IMR-90 (cell line): ENCODE data around the gene TSHZ1. TPM values are rescaled to one million over a fixed set of nuclear protein-coding genes. Genes with fewer than 3 reads are reported as not detected.

Experiments
- ATAC-seq: fragments of 200-7000 bp; cut with Tn5 transposase; 2 replicates; pipeline ENCODE4 v1.9.1; 2020; ENCODE audit warnings: low read depth, mild to moderate bottlenecking, moderate library complexity
- BruUV-seq: library from RNA; stranded (reverse); fragments of 400-500 nt; replicated peaks from 2 replicates; lab custom pipeline; 2021; lab: Mats Ljungman, UMichigan
- CTCF ChIA-PET: fragments of 300-600 bp; formaldehyde crosslinking; extraction: SDS; loops from one replicate; lab custom pipeline; 2021; ENCODE audit warnings: antibody characterized with exemption; lab: Yijun Ruan, JAX
- POLR2A ChIA-PET: fragments of 300-600 bp; sonication (Branson Sonifier 250); formaldehyde crosslinking; loops from one replicate; lab custom pipeline; 2022; ENCODE audit warnings: antibody characterized with exemption; ENCODE audit not compliant: unreplicated experiment; lab: Charles Lee
- DNase-seq: peaks from one replicate; pipeline ENCODE4 v3.0.0; 2013
- H2AFZ ChIP-seq: replicated peaks from 2 replicates; pipeline ENCODE3; 2013; ENCODE audit warnings: low read length, mild to moderate bottlenecking; ENCODE audit not compliant: poor library complexity
- H2AK5ac ChIP-seq: 2 replicates; pipeline ENCODE4 v1.6.1; 2013; ENCODE audit warnings: low read depth, low read length, inconsistent platforms
- H2AK9ac ChIP-seq: replicated peaks from 2 replicates; pipeline ENCODE3; 2013; ENCODE audit warnings: mild to moderate bottlenecking, low read depth, low read length, moderate library complexity; ENCODE audit not compliant: poor library complexity
- H2BK120ac ChIP-seq: 2 replicates; pipeline ENCODE4 v1.6.1; 2013; ENCODE audit warnings: low read depth, low read length, inconsistent platforms
- H2BK15ac ChIP-seq: 3 replicates; pipeline ENCODE4 v1.6.1; 2013; ENCODE audit warnings: low read depth, low read length, inconsistent platforms
- H2BK20ac ChIP-seq: 2 replicates; pipeline ENCODE4 v1.6.1; 2013; ENCODE audit warnings: low read depth, mild to moderate bottlenecking, inconsistent platforms, low read length, moderate library complexity
- H2BK5ac ChIP-seq: 2 replicates; pipeline ENCODE4 v1.6.1; 2013; ENCODE audit warnings: mild to moderate bottlenecking, low read depth, low read length, inconsistent platforms; ENCODE audit not compliant: poor library complexity, severe bottlenecking
- H3K14ac ChIP-seq: replicated peaks from 2 replicates; pipeline ENCODE4 v1.6.1; 2013; ENCODE audit warnings: low read depth, low read length, inconsistent platforms
- H3K18ac ChIP-seq: 2 replicates; pipeline ENCODE4 v1.6.1; 2013; ENCODE audit warnings: low read depth, low read length, control low read depth
- H3K23ac ChIP-seq: 2 replicates; pipeline ENCODE4 v1.6.1; 2013; ENCODE audit warnings: low read depth, low read length, inconsistent platforms
- H3K27ac ChIP-seq: 2 replicates; pipeline ENCODE4 v1.5.1; 2013; ENCODE audit warnings: mild to moderate bottlenecking, control low read depth, low read length; ENCODE audit not compliant: insufficient read depth
- H3K27me3 ChIP-seq: 2 replicates; pipeline ENCODE4 v1.6.1; 2013; ENCODE audit warnings: low read length; ENCODE audit not compliant: control insufficient read depth, insufficient read depth
- H3K36me3 ChIP-seq: 2 replicates; pipeline ENCODE4 v1.6.1; 2013; ENCODE audit warnings: low read length, mixed read lengths; ENCODE audit not compliant: control insufficient read depth, insufficient read depth
- H3K4ac ChIP-seq: 2 replicates; pipeline ENCODE4 v1.6.1; 2013; ENCODE audit warnings: low read depth, low read length, inconsistent platforms
- H3K4me1 ChIP-seq: 2 replicates; pipeline ENCODE4 v1.6.1; 2013; ENCODE audit warnings: low read length, mixed read lengths; ENCODE audit not compliant: control insufficient read depth, insufficient read depth
- H3K4me2 ChIP-seq: 2 replicates; pipeline ENCODE4 v1.6.1; 2013; ENCODE audit warnings: low read depth, mild to moderate bottlenecking, control low read depth, low read length, moderate library complexity
- H3K4me3 ChIP-seq: 2 replicates; pipeline ENCODE4 v1.5.1; 2013; ENCODE audit warnings: low read depth, mild to moderate bottlenecking, control low read depth, low read length, moderate library complexity; ENCODE audit not compliant: insufficient read depth
- H3K56ac ChIP-seq: 2 replicates; pipeline ENCODE4 v1.6.1; 2013; ENCODE audit warnings: low read length, inconsistent platforms; ENCODE audit not compliant: insufficient read depth; ENCODE audit errors: extremely low read depth
- H3K79me1 ChIP-seq, 2 experiments: 2 replicates each; pipeline ENCODE4 v1.6.1; 2013; ENCODE audit warnings: low read length in 2 of 2, inconsistent platforms in 1 of 2, low read depth in 1 of 2
- H3K9ac ChIP-seq: 2 replicates; pipeline ENCODE4 v1.6.1; 2013; ENCODE audit warnings: low read depth, low read length, control low read depth
- H3K9me1 ChIP-seq: 2 replicates; pipeline ENCODE4 v1.6.1; 2013; ENCODE audit warnings: low read length, inconsistent platforms; ENCODE audit not compliant: insufficient read depth
- H3K9me3 ChIP-seq: 2 replicates; pipeline ENCODE4 v1.6.1; 2013; ENCODE audit warnings: low read length; ENCODE audit not compliant: control insufficient read depth, insufficient read depth
- H4K20me1 ChIP-seq: 2 replicates; pipeline ENCODE4 v1.6.1; 2013; ENCODE audit warnings: low read length, inconsistent platforms; ENCODE audit not compliant: insufficient read depth
- H4K5ac ChIP-seq: 2 replicates; pipeline ENCODE4 v1.6.1; 2013; ENCODE audit warnings: mild to moderate bottlenecking, low read depth, low read length, control low read depth
- H4K8ac ChIP-seq, 2 experiments: 2 replicates each; pipeline ENCODE4 v1.6.1; 2013; ENCODE audit warnings: low read depth in 2 of 2, low read length in 2 of 2, control low read depth in 1 of 2, inconsistent platforms in 1 of 2
- H4K91ac ChIP-seq: 2 replicates; pipeline ENCODE4 v1.6.1; 2013; ENCODE audit warnings: low read depth, low read length, inconsistent platforms; ENCODE audit not compliant: insufficient read depth
- BHLHE40 ChIP-seq: fragments of 150-350 bp; IDR thresholded peaks from 2 replicates; pipeline ENCODE4 v1.6.1; 2016; ENCODE audit warnings: mild to moderate bottlenecking, low read depth, low read length
- MAFK ChIP-seq: IDR thresholded peaks from 2 replicates; pipeline ENCODE4 v1.6.1; 2012; ENCODE audit warnings: low read depth, low read length, improper control_type of control experiment
- WGBS, 2 experiments: methylation state at CpG; one replicate each; pipeline versions ENCODE4 v1.1.5 to v1.1.7; 2013; ENCODE audit warnings: missing lambda C conversion rate in 2 of 2; ENCODE audit not compliant: insufficient read length in 1 of 2; ENCODE audit errors: extremely low coverage in 2 of 2; 5-methylcytosine and 5-hydroxymethylcytosine counted together
- dilution Hi-C: fragments of 300-500 bp; cut with HindIII; formaldehyde crosslinking; loops from one replicate; pipeline ENCODE4 v1.14.3; 2018; ENCODE audit warnings: low sequenced_read_pairs; ENCODE audit not compliant: unreplicated experiment
- in situ Hi-C: fragments of 300-500 bp; cut with MboI; formaldehyde crosslinking; loops from 3 replicates; pipeline ENCODE4 v1.14.3; 2019; ENCODE audit warnings: low sequenced_read_pairs, inconsistent platforms, mixed read lengths
- intact Hi-C: fragments of 100-400 bp; cut with micrococcal nuclease; formaldehyde crosslinking; loops from 2 replicates; pipeline ENCODE4 v1.10.0; 2022
- polyA plus RNA-seq, 3 experiments: library from polyadenylated mRNA; depleted of rRNA; stranded (reverse); fragments of >200 nt; gene quantifications; 2 replicates each; pipeline ENCODE4 v1.2.3, GENCODE V29; 2012; ENCODE audit warnings: low replicate concordance in 1 of 3
- total RNA-seq: library from RNA; depleted of rRNA; stranded (reverse); fragments of >200 nt; gene quantifications from 2 replicates; pipeline ENCODE4 v1.2.3, GENCODE V29; 2012

TSHZ1 gene
- total and polyA plus RNA-seq, 2 of the 4 experiments (the other 2 are of a cell fraction) = 7.1 to 10.0 TPM

GRCh38 chr18:75289761-75290160 lies 79.2 kb downstream of the TSHZ1 start:
- peaks cover 28% of the 10 kb centered on the region for H3K36me3 ChIP-seq
- H3K4me2 ChIP-seq = no peak overlapping the region
- H3K23ac ChIP-seq = no peak overlapping the region
- H3K18ac ChIP-seq = no peak overlapping the region
- BruUV-seq = no TSS peak
- dilution Hi-C loops (no loop called here), intact Hi-C loops (no loop called here), in situ Hi-C loops (no loop called here)
- H3K56ac ChIP-seq = no peak overlapping the region
- no peaks in the 10 kb centered on the region; the same call in 1 of the 2 replicates for H3K4me1 ChIP-seq
- H2AFZ ChIP-seq = no peak overlapping the region
- no peak for DNase-seq
- WGBS, 2 experiments = no CpG with 5 or more reads among the region's 4 CpGs
- no peak overlapping the region for H3K4me3 ChIP-seq
- H2AK9ac ChIP-seq = no peak overlapping the region
- no peak overlapping the region for H4K91ac ChIP-seq
- no peak overlapping the region for H3K27ac ChIP-seq
- no peak overlapping the region for H3K14ac ChIP-seq
- peaks cover 0 to 3% of the 10 kb centered on the region in 2 experiments; a peak in 1 of 4 replicates for H3K79me1 ChIP-seq
- no peak overlapping the region for H2BK20ac ChIP-seq
- H3K4ac ChIP-seq = no peak overlapping the region
- H2BK120ac ChIP-seq = no peak overlapping the region
- no peak overlapping the region for H2BK15ac ChIP-seq
- H4K5ac ChIP-seq = no peak overlapping the region
- no peak overlapping the region for H2BK5ac ChIP-seq
- no peaks in the 10 kb centered on the region for H4K20me1 ChIP-seq
- ChIA-PET POLR2A (no interaction called here), CTCF (interaction anchor here (0.6 kb wide), 1 partner anchor 22 kb away, joined by 3 read pairs; no protein-coding TSS in a partner anchor)
- no peak for ATAC-seq
- peaks cover 7% of the 10 kb centered on the region; the same call in 1 of the 2 replicates for H3K9me1 ChIP-seq
- H3K9me3 ChIP-seq = no peaks in the 10 kb centered on the region
- H3K9ac ChIP-seq = no peak overlapping the region
- no peak overlapping the region for H2AK5ac ChIP-seq
- H4K8ac ChIP-seq = no peak overlapping the region
- no peaks in the 10 kb centered on the region for H3K27me3 ChIP-seq
- TF ChIP-seq MAFK (peak; percentile 43), BHLHE40 (no peak)
